Stimulated activated CD4-positive, alpha-beta T cell treated with anti-CD3 and anti-CD28 coated beads, Interleukin-2, amount 100 ng/mL, for 4 hours (primary cell): ENCODE results near the gene TPSAB1.
"Not testable (repeated sequence)": the region's sequence is repeated elsewhere in the genome, so short reads cannot be mapped to it uniquely, and the experiment has no call there.

Experiments used
- DNase-seq: peaks from one replicate; pipeline ENCODE4 v3.0.0-alpha.2; 2020; ENCODE audit warnings: low read depth

The TPSAB1 gene

GRCh38 chr16:1224558-1224957 lies 15.9 kb upstream of the TPSAB1 start:
- DNase-seq = no peak

GRCh38 chr16:1225051-1225451 lies 15.5 kb upstream of the TPSAB1 start, which contains the start of gene TPSG1:
TSS of gene TPSG1 (minus strand) at chr16:1225268. CDS start at chr16:1225252, 16 bp downstream.
- no peak for DNase-seq

- DNase-seq = not testable (repeated sequence)
Measured at GRCh38 chr16:1225728-1226311, 14.7 kb upstream of the TPSAB1 start.

- DNase-seq = not testable (repeated sequence)
Measured at GRCh38 chr16:1226692-1227091, 13.8 kb upstream of the TPSAB1 start.

GRCh38 chr16:1228227-1228626 lies 12.3 kb upstream of the TPSAB1 start:
- not testable (repeated sequence) for DNase-seq

DNA sequence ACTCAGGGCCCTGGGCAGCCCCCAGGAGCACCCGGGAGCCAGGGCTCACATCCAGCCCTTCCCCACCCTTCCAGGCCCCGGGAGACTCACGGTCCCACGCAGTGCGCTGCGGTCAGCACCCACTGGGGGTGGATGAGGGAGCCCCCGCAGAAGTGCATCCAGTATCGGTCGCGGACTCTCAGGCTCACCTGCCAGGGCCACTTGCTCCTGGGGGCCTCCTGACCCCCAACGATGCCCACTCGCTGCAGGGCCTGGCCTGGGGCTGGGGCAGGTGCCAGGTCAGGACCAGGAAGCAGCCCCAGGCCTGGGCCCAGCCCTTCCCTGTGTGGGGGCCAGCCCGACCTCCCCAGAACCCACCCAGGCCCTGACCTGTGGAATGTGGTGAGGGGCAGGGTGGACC lies 11.0 kb upstream of the TPSAB1 start:
- not testable (repeated sequence) for DNase-seq

- DNase-seq = not testable (repeated sequence)
Measured at GRCh38 chr16:1230084-1230470, 10.4 kb upstream of the TPSAB1 start, which contains the start of gene TPSB2. TSS of gene TPSB2 (minus strand) at chr16:1230184. CDS start at chr16:1229951, 233 bp downstream.

DNA sequence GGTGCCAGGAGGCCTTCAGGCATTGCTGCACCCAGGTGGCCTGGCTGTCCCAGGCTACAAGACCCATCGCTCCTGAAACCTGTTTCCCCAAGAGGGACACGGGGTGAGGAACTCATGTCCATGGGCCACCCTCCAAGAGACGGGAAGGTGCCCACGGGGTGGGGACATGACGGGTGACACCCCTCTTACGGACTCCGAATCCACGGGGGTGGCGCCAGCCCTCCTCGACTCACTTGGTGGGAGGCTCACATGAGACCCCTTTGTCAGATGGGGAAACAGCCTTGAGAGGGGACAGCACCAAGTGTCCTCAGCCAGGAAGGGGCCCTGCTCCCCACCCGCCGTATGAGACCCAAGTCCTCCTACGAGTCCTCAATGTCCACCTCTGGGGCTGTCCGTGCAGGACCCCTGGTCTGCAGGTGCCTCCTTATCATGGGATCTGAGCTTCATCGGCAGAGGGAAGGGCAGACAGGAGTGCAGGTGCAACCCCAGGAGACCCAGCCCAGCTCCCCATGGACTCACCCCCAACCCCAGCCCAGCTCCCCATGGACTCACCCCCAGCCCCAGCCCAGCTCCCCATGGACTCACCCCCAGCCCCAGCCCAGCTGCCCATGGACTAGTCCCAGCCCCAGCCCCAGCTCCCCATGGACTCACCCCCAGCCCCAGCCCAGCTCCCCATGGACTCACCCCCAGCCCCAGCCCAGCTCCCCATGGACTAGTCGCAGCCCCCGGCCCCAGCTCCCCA lies 9.9 kb upstream of the TPSAB1 start:
- DNase-seq = not testable (repeated sequence)

DNA sequence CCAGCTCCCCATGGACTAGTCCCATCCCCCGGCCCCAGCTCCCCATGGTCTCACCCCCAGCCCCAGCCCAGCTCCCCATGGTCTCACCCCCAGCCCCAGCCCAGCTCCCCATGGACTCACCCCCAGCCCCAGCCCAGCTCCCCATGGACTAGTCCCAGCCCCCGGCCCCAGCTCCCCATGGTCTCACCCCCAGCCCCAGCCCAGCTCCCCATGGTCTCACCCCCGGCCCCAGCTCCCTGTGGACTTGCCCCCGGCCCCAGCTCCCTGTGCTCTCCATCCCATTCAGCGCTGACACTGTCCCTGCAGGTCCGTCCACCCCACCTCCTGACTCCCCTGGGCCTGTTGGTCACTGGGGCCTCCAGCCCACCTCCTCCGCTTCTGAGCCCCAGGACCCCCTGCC lies 9.2 kb upstream of the TPSAB1 start:
- not testable (repeated sequence) for DNase-seq

GRCh38 chr16:1232049-1232748 lies 8.3 kb upstream of the TPSAB1 start:
- DNase-seq = not testable (repeated sequence)

DNA sequence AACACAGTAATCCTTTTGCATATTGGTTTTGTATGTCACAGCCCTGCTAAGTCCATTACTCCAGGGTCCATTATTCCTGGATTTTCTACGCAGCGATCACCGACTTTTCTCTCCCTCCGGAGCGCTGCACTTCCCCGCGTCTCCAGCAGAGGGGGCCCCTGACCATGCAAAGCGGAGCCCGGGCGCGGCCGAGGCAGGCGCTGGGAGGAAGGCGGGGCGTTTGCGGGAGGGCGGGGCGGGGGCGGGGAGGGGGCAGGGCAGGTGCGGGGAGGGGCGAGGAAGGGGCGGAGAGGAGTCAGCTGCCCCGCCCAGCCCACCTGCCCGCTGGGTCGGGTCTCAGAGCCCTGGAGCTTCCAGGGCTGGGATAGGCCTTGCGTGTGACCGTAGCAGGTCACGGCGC lies 3.8 kb upstream of the TPSAB1 start:
- DNase-seq = not testable (repeated sequence)

DNA sequence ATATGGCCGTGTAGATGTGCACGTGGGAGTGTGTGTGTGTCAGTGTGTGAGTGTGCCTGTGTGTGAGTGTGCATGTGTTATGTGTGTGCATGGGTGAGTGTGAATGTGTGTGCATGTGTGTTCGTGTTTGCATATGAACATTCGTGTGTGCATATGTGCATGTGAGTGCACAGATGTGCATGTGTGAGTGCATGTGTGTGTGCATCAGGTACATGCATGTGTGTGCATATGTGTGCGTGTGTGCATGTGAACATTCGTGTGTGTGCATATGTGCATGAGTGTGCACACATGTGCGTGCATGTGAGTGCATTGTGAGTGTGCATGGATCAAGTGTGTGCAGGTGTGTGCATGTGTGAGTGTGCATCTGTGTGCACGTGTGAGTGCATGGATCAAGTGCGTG lies 2.5 kb upstream of the TPSAB1 start:
- no peak for DNase-seq

- DNase-seq = not testable (repeated sequence)
Measured at GRCh38 chr16:1238909-1239308, 1.6 kb upstream of the TPSAB1 start.

DNA sequence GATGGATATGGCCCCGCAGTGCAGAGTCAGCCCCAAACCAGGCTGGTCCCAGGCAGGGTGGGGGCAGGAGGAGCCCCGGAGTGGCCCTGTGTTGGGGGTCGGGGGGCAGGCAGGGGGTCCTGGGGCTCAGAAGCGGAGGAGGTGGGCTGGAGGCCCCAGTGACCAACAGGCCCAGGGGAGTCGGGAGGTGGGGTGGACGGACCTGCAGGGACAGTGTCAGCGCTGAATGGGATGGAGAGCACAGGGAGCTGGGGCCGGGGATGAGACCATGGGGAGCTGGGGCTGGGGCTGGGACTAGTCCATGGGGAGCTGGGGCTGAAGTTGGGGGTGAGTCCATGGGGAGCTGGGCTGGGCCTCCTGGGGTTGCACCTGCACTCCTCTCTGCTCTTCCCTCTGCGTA lies 930 bp upstream of the TPSAB1 start:
- not testable (repeated sequence) for DNase-seq

DNA sequence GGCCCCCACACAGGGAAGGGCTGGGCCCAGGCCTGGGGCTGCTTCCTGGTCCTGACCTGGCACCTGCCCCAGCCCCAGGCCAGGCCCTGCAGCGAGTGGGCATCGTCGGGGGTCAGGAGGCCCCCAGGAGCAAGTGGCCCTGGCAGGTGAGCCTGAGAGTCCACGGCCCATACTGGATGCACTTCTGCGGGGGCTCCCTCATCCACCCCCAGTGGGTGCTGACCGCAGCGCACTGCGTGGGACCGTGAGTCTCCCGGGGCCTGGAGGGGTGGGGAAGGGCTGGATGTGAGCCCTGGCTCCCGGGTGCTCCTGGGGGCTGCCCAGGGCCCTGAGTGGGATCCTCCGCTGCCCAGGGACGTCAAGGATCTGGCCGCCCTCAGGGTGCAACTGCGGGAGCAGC lies 576 bp downstream of the TPSAB1 start:
- not testable (repeated sequence) for DNase-seq

DNA sequence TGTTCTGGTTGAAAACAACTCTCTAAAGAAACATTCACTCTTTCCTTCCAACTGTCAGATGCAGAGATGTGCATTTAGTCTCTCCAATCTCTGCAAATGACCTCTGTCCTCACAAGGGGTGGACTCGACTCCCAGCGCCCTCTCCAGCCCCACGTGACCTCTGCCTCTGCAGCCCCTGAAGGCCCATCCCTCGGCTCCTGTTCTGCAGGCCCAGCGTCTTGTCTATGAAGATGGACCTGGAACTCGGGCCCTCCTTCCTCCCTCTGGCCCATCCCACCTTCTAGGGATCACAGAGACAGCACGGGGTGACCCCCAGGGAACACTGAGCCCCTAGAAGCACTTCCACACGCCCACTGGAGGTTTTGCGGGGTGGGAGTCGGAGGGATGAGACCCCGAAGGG lies 2.9 kb downstream of the TPSAB1 start:
- not testable (repeated sequence) for DNase-seq

- not testable (repeated sequence) for DNase-seq
Measured at GRCh38 chr16:1243907-1244850, 3.7 kb downstream of the TPSAB1 start.

DNA sequence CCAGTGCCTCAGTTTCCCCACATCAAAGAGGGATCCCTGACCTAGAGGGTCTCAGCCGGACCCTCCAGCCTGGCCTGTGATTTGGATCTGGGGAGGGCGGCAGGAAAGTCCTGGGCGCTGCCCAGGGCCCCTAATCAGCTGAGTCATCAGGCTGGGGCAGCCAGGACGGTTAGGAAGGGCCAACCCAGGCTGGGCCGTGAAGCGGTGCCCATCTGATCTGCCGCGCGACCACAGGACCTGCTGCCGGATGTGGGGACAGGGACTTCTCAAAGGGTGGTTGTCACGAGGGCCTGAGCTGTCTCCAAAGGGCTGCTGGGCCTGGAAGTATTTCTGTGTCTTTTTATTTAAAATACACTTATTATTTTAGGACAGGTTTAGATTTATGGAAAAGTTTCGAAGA lies 4.4 kb downstream of the TPSAB1 start:
- no peak for DNase-seq

DNA sequence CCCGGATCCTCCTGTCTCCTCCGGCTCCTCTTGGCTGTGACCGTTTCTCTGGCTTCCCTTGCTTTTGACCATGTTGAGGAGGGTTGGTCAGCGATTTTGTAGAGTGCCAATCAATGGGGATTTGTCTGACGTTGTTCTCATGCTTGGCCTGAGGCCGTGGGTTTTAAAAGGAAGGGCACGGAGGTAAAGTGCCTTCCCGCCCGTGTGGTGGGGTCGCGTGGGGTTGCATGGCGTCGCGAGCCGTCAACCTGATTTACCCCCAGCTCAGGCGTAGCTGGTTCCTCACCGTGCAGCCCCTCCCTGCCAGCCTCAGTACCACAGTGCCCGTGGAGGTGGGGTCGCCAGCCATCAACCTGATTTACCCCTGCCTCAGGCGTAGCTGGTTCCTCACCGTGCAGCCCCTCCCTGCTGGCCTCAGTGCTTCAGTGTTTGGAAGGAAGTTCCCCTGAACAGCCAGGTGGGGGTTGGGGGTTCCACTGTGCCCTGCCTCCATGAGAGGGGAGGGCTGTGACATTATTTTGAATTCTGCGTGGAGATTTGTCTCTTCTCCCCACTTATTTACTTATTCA lies 5.0 kb downstream of the TPSAB1 start:
- DNase-seq = no peak

- DNase-seq = not testable (repeated sequence)
Measured at GRCh38 chr16:1247903-1248537, 7.5 kb downstream of the TPSAB1 start.
